ENCODE data around the gene BCKDK.

BCKDK gene

DNA sequence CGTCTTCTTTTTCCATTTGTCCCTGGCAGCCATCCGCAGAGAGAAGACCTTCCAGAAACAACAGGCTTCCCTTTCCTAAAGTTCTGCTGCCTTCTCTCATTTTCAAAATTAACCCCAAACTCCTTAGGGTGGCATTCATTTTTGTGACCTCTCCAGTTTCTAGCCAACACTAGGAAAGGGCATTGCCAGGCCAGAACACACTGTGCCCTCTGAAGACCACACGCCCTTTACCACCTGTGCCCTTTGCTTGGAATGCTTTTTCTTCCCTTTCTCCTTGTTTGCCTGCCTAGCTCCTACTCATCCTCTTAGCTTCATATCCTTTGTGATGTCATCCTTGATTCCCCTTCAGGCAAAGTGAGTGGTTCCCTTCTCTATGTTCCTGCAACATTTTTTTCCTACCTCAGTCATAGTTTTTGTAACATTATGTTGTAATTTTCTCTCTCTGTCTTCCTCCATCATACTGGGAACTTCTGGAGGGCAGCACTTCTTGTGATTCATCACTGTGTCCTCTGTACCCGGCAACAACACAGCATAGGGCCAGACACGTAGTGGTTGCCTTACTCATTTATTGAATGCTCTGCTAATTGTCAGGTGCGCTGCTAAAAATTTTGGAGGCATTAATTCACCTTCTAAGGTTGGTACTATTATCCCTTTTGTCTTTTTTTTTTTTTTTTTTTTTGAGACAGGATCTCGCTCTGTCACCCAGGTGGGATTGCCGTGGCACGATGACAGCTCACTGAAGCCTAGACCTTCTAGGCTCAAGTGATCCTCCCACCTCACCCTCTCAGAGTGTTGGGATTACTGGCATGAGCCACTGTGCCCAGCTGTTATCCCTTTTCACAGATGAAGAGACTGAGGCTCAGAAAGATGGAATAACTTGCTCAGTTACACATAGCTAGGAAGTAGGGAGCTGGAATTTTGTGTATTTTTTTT lies 10.3 kb downstream of the BCKDK start:
- no peaks in the 10 kb centered on the region for H3K27me3 ChIP-seq (replicated peaks)
- TF ChIP-seq, protein P1, sequence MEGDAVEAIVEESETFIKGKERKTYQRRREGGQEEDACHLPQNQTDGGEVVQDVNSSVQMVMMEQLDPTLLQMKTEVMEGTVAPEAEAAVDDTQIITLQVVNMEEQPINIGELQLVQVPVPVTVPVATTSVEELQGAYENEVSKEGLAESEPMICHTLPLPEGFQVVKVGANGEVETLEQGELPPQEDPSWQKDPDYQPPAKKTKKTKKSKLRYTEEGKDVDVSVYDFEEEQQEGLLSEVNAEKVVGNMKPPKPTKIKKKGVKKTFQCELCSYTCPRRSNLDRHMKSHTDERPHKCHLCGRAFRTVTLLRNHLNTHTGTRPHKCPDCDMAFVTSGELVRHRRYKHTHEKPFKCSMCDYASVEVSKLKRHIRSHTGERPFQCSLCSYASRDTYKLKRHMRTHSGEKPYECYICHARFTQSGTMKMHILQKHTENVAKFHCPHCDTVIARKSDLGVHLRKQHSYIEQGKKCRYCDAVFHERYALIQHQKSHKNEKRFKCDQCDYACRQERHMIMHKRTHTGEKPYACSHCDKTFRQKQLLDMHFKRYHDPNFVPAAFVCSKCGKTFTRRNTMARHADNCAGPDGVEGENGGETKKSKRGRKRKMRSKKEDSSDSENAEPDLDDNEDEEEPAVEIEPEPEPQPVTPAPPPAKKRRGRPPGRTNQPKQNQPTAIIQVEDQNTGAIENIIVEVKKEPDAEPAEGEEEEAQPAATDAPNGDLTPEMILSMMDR (IDR thresholded peaks at IDR 0.05; ENCODE audit: low read depth, low read length, missing control alignments), result no peak
- DNase-seq, result peak; percentile 47
- H3K4me3 ChIP-seq (ENCODE audit: low read depth, low read length), result peak overlapping the region; percentile 71
- H3K36me3 ChIP-seq (replicated peaks), result peaks cover 22% of the 10 kb centered on the region
- in situ Hi-C loops (cut with HindIII; ENCODE audit: low pct_ligation_motif_present, low sequenced_read_pairs), result no loop called here
- H3K27ac ChIP-seq, result peak overlapping the region; percentile 95

DNA sequence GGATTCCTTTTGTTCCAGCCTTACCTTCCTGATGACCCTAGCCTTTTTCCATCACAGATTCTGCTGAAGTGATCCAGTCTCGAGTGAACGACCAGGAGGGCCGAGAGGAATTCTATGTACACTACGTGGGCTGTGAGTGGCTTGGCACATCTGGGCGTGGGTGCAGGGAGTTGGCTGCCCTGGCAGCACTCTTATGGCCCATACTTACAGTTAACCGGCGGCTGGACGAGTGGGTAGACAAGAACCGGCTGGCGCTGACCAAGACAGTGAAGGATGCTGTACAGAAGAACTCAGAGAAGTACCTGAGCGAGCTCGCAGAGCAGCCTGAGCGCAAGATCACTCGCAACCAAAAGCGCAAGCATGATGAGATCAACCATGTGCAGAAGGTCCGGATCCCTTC lies 11.9 kb downstream of the BCKDK start:
- in situ Hi-C loops (cut with HindIII; ENCODE audit: low pct_ligation_motif_present, low sequenced_read_pairs), result no loop called here
- peaks cover 22% of the 10 kb centered on the region for H3K36me3 ChIP-seq (replicated peaks)

DNA sequence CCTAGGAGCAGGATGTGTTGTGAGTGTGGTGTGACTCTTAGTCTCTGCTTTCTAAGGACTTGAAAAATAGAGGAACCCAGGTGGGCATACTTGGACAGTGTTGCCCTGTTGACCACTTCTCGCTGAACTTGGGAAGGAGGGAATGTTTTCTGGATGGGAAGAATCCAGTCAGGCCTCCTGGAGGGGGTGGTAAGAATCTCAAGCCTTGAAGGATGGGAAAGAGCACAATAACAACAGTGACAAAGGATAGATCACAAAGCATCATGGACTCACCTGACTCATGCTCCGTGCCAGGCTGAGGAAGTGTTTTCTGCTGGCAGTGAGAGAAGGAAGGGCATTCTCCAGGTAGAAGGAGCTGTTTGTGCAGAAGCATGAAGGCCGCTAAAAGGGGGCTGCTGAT lies 17.7 kb downstream of the BCKDK start:
- no peak overlapping the region for H3K4me3 ChIP-seq (ENCODE audit: low read depth, low read length)
- in situ Hi-C loops (cut with HindIII; ENCODE audit: low pct_ligation_motif_present, low sequenced_read_pairs), result no loop called here
- TF ChIP-seq, protein P1 (IDR thresholded peaks at IDR 0.05; ENCODE audit: low read depth, low read length, missing control alignments), result no peak
- H3K27me3 ChIP-seq (replicated peaks), result no peaks in the 10 kb centered on the region
- peaks cover 11% of the 10 kb centered on the region for H3K36me3 ChIP-seq (replicated peaks)
- DNase-seq, result no peak
- H3K27ac ChIP-seq, result no peak overlapping the region

More for the DNA sequence above, 11.9 kb downstream of the BCKDK start:
- H3K27me3 ChIP-seq (replicated peaks), result no peaks in the 10 kb centered on the region
- DNase-seq, result no peak
- TF ChIP-seq, protein P1 (IDR thresholded peaks at IDR 0.05; ENCODE audit: low read depth, low read length, missing control alignments), result no peak
- no peak overlapping the region for H3K27ac ChIP-seq
- H3K4me3 ChIP-seq (ENCODE audit: low read depth, low read length), result no peak overlapping the region

DNA sequence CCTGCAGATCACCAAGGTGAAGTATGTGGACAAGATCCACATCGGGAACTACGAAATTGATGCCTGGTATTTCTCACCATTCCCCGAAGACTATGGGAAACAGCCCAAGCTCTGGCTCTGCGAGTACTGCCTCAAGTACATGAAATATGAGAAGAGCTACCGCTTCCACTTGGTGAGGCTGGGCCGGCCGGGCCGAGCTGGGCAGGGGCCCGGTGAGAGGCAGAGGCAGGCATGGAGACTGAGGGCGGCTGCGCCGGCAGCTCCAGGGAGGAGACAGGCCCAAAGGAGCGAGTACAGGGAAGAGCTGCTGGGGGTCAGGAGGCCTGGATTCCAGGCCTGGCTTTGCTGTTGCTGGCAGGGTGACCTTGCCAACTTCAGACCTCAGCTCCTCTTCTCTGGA lies 19.0 kb downstream of the BCKDK start:
- Histone ChIP-seq H3K4me3 (ENCODE audit: low read depth, low read length) (no peak overlapping the region), H3K27ac (no peak overlapping the region), H3K36me3 (replicated peaks) (peaks cover 5% of the 10 kb centered on the region), H3K27me3 (replicated peaks) (no peaks in the 10 kb centered on the region)
- TF ChIP-seq, protein P1 (IDR thresholded peaks at IDR 0.05; ENCODE audit: low read depth, low read length, missing control alignments), result no peak
- DNase-seq, result no peak
- in situ Hi-C loops (cut with HindIII; ENCODE audit: low pct_ligation_motif_present, low sequenced_read_pairs), result no loop called here

DNA sequence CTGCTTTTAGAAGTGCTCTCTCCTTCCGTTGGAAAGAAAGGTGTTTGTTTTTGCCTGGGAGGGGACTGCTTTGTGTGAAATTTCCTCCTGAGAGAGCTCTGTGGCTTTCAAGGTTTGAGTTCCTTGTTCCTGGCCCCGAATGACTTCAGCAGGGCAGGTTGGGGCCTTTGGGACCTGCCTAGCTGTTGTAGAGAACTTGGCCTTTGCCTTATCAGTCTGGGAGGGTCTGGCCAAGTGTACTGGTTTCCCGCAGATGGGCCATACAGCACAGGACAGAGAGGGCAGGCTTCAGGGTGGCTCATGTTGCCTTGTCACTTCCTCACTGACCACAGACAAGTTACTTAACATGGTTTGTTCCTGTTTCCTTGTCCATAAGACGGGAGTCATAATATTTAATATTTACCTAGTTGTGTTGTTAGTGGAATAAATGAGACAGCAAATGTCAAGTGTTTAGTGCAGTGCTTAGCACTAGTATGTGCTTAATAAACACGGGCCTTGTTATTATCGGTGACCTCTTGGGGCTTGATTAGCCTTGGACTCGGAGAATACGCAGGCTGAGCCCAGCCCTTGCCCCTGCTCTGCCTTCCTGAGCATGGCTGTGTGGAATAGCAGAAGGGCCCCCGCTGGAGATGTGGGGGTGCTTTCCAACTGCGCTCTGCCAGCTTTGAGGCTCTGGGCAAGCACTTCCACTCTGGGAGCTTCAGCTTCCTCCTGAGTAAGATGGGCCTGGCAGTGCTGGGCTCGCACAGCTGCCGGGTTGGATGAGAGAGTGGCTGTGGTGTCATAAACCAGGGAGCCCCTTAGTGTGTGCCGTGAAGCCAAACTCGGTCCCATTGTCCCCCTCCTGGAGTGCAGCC lies 20.8 kb downstream of the BCKDK start:
- H3K4me3 ChIP-seq (ENCODE audit: low read depth, low read length), result no peak overlapping the region
- no peaks in the 10 kb centered on the region for H3K27me3 ChIP-seq (replicated peaks)
- no peak overlapping the region for H3K27ac ChIP-seq
- H3K36me3 ChIP-seq (replicated peaks), result peaks cover 2% of the 10 kb centered on the region
- in situ Hi-C loops (cut with HindIII; ENCODE audit: low pct_ligation_motif_present, low sequenced_read_pairs), result no loop called here
- TF ChIP-seq, protein P1 (IDR thresholded peaks at IDR 0.05; ENCODE audit: low read depth, low read length, missing control alignments), result no peak
- no peak for DNase-seq
